WTC11 (cell line): ENCODE results near the gene TMIE. TPM values are rescaled to one million over a fixed set of nuclear protein-coding genes. Genes with fewer than 3 reads are reported as not detected.
"Not testable (repeated sequence)": the region's sequence is repeated elsewhere in the genome, so short reads cannot be mapped to it uniquely, and the experiment has no call there.

Experiments used
- ATAC-seq: fragments of 200-7000 bp; cut with Tn5 transposase; 2 replicates; pipeline ENCODE4 v1.10.0; 2021; ENCODE audit warnings: mild to moderate bottlenecking, moderate library complexity
- CTCF ChIA-PET: fragments of 300-600 bp; sonication (Branson Sonifier 250); formaldehyde crosslinking; loops from one replicate; lab custom pipeline; 2021; ENCODE audit warnings: antibody characterized with exemption; lab: Charles Lee
- POLR2A ChIA-PET: fragments of 350-600 bp; sonication (Branson Sonifier 250); formaldehyde crosslinking; loops from one replicate; lab custom pipeline; 2021; ENCODE audit warnings: antibody characterized with exemption; lab: Charles Lee
- DNase-seq: peaks from one replicate; pipeline ENCODE4 v3.0.0; 2021; ENCODE audit warnings: low spot score
- H3K27ac Mint-ChIP-seq: 2 replicates; pipeline ENCODE4 v1.8.0; 2021; ENCODE audit warnings: mixed read lengths
- H3K27me3 Mint-ChIP-seq: 2 replicates; pipeline ENCODE4 v1.8.0; 2021; ENCODE audit warnings: low read depth, mild to moderate bottlenecking, moderate library complexity, mixed read lengths
- H3K36me3 Mint-ChIP-seq: 2 replicates; pipeline ENCODE4 v1.8.0; 2021; ENCODE audit warnings: mixed read lengths
- H3K4me1 Mint-ChIP-seq: 2 replicates; pipeline ENCODE4 v1.8.0; 2022; ENCODE audit warnings: mixed read lengths
- H3K4me3 Mint-ChIP-seq: 2 replicates; pipeline ENCODE4 v1.8.0; 2021; ENCODE audit warnings: mild to moderate bottlenecking, moderate library complexity, mixed read lengths
- H3K9me3 Mint-ChIP-seq: 2 replicates; pipeline ENCODE4 v1.8.0; 2021; ENCODE audit warnings: mixed read lengths
- ATF6 ChIP-seq: sonication (generic); formaldehyde crosslinking; IDR thresholded peaks from 2 replicates; pipeline ENCODE4 v1.8.1; 2023; ENCODE audit warnings: mild to moderate bottlenecking, missing genetic modification reagents
- CBFB ChIP-seq: sonication (generic); formaldehyde crosslinking; IDR thresholded peaks from 2 replicates; pipeline ENCODE4 v1.8.1; 2022; ENCODE audit warnings: mild to moderate bottlenecking, low read depth, missing genetic modification reagents
- EMX1 ChIP-seq: fragments of 250-450 bp; sonication (Bioruptor Pico); IDR thresholded peaks from 2 replicates; pipeline ENCODE4 v1.8.0; 2021; ENCODE audit warnings: mild to moderate bottlenecking
- FOXP4 ChIP-seq: sonication (generic); formaldehyde crosslinking; IDR thresholded peaks from 2 replicates; pipeline ENCODE4 v1.8.0; 2022; ENCODE audit warnings: mild to moderate bottlenecking, missing genetic modification reagents
- GTF2I ChIP-seq: fragments of 250-450 bp; sonication (Bioruptor Pico); conservative IDR thresholded peaks from 2 replicates; pipeline ENCODE4 v1.4.0; 2021; ENCODE audit warnings: mild to moderate bottlenecking
- IRF2 ChIP-seq: sonication (generic); formaldehyde crosslinking; IDR thresholded peaks from 2 replicates; pipeline ENCODE4 v1.8.0; 2022; ENCODE audit warnings: low read depth, missing genetic modification reagents, borderline replicate concordance
- JUN ChIP-seq: sonication (generic); formaldehyde crosslinking; IDR thresholded peaks from 2 replicates; pipeline ENCODE4 v1.8.0; 2023; ENCODE audit warnings: mild to moderate bottlenecking, missing genetic modification reagents
- MXD4 ChIP-seq: fragments of 250-450 bp; sonication (Bioruptor Pico); IDR thresholded peaks from 2 replicates; pipeline ENCODE4 v1.8.0; 2021; ENCODE audit warnings: mild to moderate bottlenecking, moderate library complexity, borderline replicate concordance
- NFE2L1 ChIP-seq: sonication (generic); formaldehyde crosslinking; IDR thresholded peaks from 2 replicates; pipeline ENCODE4 v1.8.1; 2023; ENCODE audit warnings: missing genetic modification reagents
- NFYB ChIP-seq: sonication (generic); formaldehyde crosslinking; conservative IDR thresholded peaks from 2 replicates; pipeline ENCODE4 v1.8.0; 2022; ENCODE audit warnings: low read depth, missing genetic modification reagents
- NR1H2 ChIP-seq: sonication (generic); formaldehyde crosslinking; IDR thresholded peaks from 2 replicates; pipeline ENCODE4 v1.9.0; 2021; ENCODE audit warnings: mild to moderate bottlenecking, moderate library complexity, missing genetic modification reagents
- SOX15 ChIP-seq: fragments of 250-450 bp; sonication (Bioruptor Pico); IDR thresholded peaks from 2 replicates; pipeline ENCODE4 v1.9.0; 2021; ENCODE audit warnings: mild to moderate bottlenecking
- SP1 ChIP-seq: sonication (generic); formaldehyde crosslinking; conservative IDR thresholded peaks from 2 replicates; pipeline ENCODE4 v1.8.1; 2022; ENCODE audit warnings: missing genetic modification reagents
- ZNF263 ChIP-seq: sonication (generic); formaldehyde crosslinking; IDR thresholded peaks from 2 replicates; pipeline ENCODE4 v1.8.1; 2022; ENCODE audit warnings: low read depth, mild to moderate bottlenecking, moderate library complexity, missing genetic modification reagents
- ZNF396 ChIP-seq: fragments of 250-450 bp; sonication (Bioruptor Pico); IDR thresholded peaks from 2 replicates; pipeline ENCODE4 v1.8.0; 2021; ENCODE audit warnings: mild to moderate bottlenecking, moderate library complexity, borderline replicate concordance
- total RNA-seq: library from RNA; stranded (reverse); gene quantifications from 3 replicates; pipeline ENCODE4 v1.2.3, GENCODE V29; 2021
- TF ChIP-seq, protein P1 (sequence below): sonication (generic); formaldehyde crosslinking; IDR thresholded peaks from 2 replicates; pipeline ENCODE4 v1.8.1; 2023; ENCODE audit warnings: mild to moderate bottlenecking, missing genetic modification reagents, moderate library complexity
- TF ChIP-seq, protein P2 (sequence below): sonication (generic); formaldehyde crosslinking; IDR thresholded peaks from 2 replicates; pipeline ENCODE4 v1.8.1; 2023; ENCODE audit warnings: mild to moderate bottlenecking, missing genetic modification reagents

The TMIE gene
- total RNA-seq, 1 experiment from 2014 or later = 0.57 TPM

GRCh38 chr3:46734773-46735172 is 33.6 kb downstream of the TMIE start (continued):
- TF ChIP-seq FOXP4 (no peak), IRF2 (CRISPR knock-in tag) (no peak), SOX15 (CRISPR knock-in tag) (no peak)
- TF ChIP-seq, protein P1, sequence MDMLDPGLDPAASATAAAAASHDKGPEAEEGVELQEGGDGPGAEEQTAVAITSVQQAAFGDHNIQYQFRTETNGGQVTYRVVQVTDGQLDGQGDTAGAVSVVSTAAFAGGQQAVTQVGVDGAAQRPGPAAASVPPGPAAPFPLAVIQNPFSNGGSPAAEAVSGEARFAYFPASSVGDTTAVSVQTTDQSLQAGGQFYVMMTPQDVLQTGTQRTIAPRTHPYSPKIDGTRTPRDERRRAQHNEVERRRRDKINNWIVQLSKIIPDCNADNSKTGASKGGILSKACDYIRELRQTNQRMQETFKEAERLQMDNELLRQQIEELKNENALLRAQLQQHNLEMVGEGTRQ (CRISPR knock-in tag) = no peak

DNA sequence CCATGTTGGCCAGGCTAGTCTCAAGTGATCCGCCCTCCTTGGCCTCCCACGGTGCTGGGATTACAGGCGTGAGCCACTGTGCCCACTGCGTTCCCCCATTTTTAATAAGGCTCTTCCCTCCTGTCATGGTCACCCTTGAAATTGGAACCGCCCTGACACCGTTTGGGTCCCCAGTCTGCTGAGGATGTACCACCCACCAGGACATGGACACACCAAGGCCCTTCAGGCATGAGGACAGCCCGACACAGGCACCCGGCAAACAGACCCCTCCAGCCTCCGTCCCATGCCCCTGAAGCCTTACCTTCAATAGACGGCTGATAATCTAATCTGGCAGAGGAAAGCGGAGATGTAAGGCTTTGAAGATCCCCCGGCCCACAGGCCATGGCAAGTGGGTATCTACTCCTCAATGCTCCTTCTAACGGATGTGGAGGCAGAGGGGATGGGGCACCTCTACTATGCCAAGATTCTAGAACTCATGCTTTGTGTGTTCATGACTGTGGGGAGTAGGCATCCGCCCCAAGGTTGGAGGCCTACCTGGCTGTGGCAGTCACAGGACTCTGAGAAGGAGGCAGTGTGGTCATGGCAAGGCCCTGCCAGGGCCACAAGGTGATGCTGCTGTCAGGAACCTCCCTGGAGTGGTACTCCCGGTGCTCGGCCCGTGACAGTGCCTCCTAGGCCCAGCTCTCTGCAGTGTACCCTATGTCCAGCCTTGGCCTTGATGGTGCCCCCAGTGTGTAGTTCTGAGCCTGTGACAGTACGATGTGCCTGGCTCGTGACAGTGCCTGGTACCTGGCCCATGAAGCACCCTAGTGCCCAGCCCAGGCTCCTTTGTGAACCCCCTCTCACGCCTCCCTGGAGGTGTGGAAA is 35.0 kb downstream of the TMIE start:
- ChIA-PET POLR2A (no interaction called here), CTCF (interaction anchor here (1.3 kb wide), 1 partner anchor 173 kb away, joined by 3 read pairs; no protein-coding TSS in a partner anchor)
- H3K27ac Mint-ChIP-seq = no peak overlapping the region
- ATAC-seq = no peak
- H3K27me3 Mint-ChIP-seq = no peaks in the 10 kb centered on the region; the same call in 1 of the 2 replicates
- H3K4me3 Mint-ChIP-seq = no peak overlapping the region
- DNase-seq = no peak
- no peaks in the 10 kb centered on the region for H3K36me3 Mint-ChIP-seq
- no peaks in the 10 kb centered on the region for H3K4me1 Mint-ChIP-seq
- no peak for TF ChIP-seq NFYB (CRISPR knock-in tag)
- TF ChIP-seq, protein P2, sequence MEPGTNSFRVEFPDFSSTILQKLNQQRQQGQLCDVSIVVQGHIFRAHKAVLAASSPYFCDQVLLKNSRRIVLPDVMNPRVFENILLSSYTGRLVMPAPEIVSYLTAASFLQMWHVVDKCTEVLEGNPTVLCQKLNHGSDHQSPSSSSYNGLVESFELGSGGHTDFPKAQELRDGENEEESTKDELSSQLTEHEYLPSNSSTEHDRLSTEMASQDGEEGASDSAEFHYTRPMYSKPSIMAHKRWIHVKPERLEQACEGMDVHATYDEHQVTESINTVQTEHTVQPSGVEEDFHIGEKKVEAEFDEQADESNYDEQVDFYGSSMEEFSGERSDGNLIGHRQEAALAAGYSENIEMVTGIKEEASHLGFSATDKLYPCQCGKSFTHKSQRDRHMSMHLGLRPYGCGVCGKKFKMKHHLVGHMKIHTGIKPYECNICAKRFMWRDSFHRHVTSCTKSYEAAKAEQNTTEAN (CRISPR knock-in tag) = no peak
- TF ChIP-seq, all 79 proteins: peak for 0
- H3K9me3 Mint-ChIP-seq = peaks cover 6% of the 10 kb centered on the region

DNA sequence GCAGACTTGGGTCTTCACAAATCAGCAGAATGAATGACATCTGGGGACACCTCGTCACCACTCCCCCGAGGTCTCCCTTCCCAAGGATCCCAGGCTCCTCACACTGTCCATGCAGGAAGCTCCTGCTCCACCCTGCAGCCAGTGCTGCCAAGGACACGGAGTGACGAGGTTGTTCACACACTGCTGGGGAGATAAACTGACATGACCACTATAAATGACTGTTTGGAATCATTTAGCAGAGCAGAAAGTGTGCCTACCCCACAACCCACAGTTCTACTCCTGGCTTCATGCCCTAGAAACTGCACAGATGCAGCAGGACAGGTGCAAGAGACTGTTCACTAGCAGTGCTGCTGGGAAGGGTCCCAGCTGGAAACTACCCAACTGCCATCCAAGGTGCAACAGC is 36.1 kb downstream of the TMIE start:
- H3K9me3 Mint-ChIP-seq = peaks cover 6% of the 10 kb centered on the region

GRCh38 chr3:46739565-46739964 is 38.4 kb downstream of the TMIE start:
- H3K4me3 Mint-ChIP-seq, H3K9me3 Mint-ChIP-seq, H3K27ac Mint-ChIP-seq, H3K27me3 Mint-ChIP-seq, H3K4me1 Mint-ChIP-seq, H3K36me3 Mint-ChIP-seq, DNase-seq, CTCF ChIA-PET, POLR2A ChIA-PET, ATAC-seq: not testable (repeated sequence)

More for the DNA sequence above, 36.1 kb downstream of the TMIE start:
- no peak overlapping the region for H3K4me3 Mint-ChIP-seq
- H3K27ac Mint-ChIP-seq = no peak overlapping the region
- ChIA-PET POLR2A (interaction anchor here (0.6 kb wide), 1 partner anchor 112 kb away, joined by 3 read pairs; no protein-coding TSS in a partner anchor), CTCF (interaction anchor here (0.7 to 1.4 kb wide), 4 partner anchors 20 to 172 kb away, joined by 3 to 5 read pairs (median 3); partner anchors contain the start of gene PRSS50)
- TF ChIP-seq GTF2I (CRISPR knock-in tag) (no peak), ATF6 (CRISPR knock-in tag) (no peak), ZNF263 (no peak), NR1H2 (CRISPR knock-in tag) (no peak), EMX1 (CRISPR knock-in tag) (no peak), CBFB (CRISPR knock-in tag) (no peak), ZNF396 (no peak), JUN (no peak), MXD4 (CRISPR knock-in tag) (no peak), NFE2L1 (CRISPR knock-in tag) (no peak), SP1 (CRISPR knock-in tag) (no peak)
- no peaks in the 10 kb centered on the region for H3K36me3 Mint-ChIP-seq
- ATAC-seq (no peak), DNase-seq (no peak)
- H3K4me1 Mint-ChIP-seq = no peaks in the 10 kb centered on the region
- no peaks in the 10 kb centered on the region; the same call in 1 of the 2 replicates for H3K27me3 Mint-ChIP-seq
